Cardiac fibroblast (primary cell): ENCODE measurements around the gene IL4I1.
A peak's percentile ranks its signal among the peaks of the same experiment; 100 is the strongest.
"Not testable (repeated sequence)": the region's sequence is repeated elsewhere in the genome, so short reads cannot be mapped to it uniquely, and the experiment has no call there.

Source experiments
- DNase-seq, 2 donors: peaks; one replicate each; pipeline versions ENCODE4 v3.0.0 to v3.0.0-alpha.2; 2010; ENCODE audit warnings: low read depth in 2 of 2
- H3K4me3 ChIP-seq, 2 donors: replicated peaks in 1 of 2; 1 replicate in 1 of 2; 2 replicates in 1 of 2; pipeline ENCODE4 v1.5.1; 2011; ENCODE audit warnings: low read depth in 2 of 2, low read length in 2 of 2, mild to moderate bottlenecking in 2 of 2, moderate library complexity in 1 of 2
- CTCF ChIP-seq: IDR thresholded peaks from one replicate; pipeline ENCODE4 v1.5.1; 2011; ENCODE audit warnings: low read depth, mild to moderate bottlenecking, low read length, inconsistent platforms

Gene IL4I1

GRCh38 chr19:49896863-49897621, at the start of gene IL4I1:
IL4I1 (minus strand) TSS chr19:49896887; CDS start chr19:49896160, 727 bp downstream.
- no peak within 1 kb of the TSS for H3K4me3 ChIP-seq
- peak; percentile 18 to 40 for DNase-seq
- TF ChIP-seq CTCF = no peak

- no peak for TF ChIP-seq CTCF
- DNase-seq = no peak
Observed at GRCh38 chr19:49946415-49946814, 49.7 kb upstream of the IL4I1 start.

GRCh38 chr19:49944567-49944966, 47.9 kb upstream of the IL4I1 start:
- not testable (repeated sequence) for H3K4me3 ChIP-seq, DNase-seq

More at GRCh38 chr19:49946415-49946814, 49.7 kb upstream of the IL4I1 start:
- no peak overlapping the region for H3K4me3 ChIP-seq

- no peak for DNase-seq
- H3K4me3 ChIP-seq = no peak overlapping the region
- TF ChIP-seq CTCF = no peak
Observed at GRCh38 chr19:49940482-49940791, 43.8 kb upstream of the IL4I1 start.

- TF ChIP-seq CTCF = no peak
- no peak overlapping the region for H3K4me3 ChIP-seq
Observed at GRCh38 chr19:49939721-49940481, 43.2 kb upstream of the IL4I1 start.

GRCh38 chr19:49938662-49939061, 42.0 kb upstream of the IL4I1 start:
- no peak overlapping the region for H3K4me3 ChIP-seq
- TF ChIP-seq CTCF = no peak
- DNase-seq = no peak

More at GRCh38 chr19:49939721-49940481, 43.2 kb upstream of the IL4I1 start:
- no peak for DNase-seq

- peak; percentile 77 for DNase-seq
- peak; percentile 98 for TF ChIP-seq CTCF
- peak overlapping the region; percentile 15 to 37 for H3K4me3 ChIP-seq
Observed at GRCh38 chr19:49937750-49938381, 41.2 kb upstream of the IL4I1 start.
